Stomach (tissue), 9 donors: ENCODE measurements around the gene MRPS31. TPM values are rescaled to one million over a fixed set of nuclear protein-coding genes. Genes with fewer than 3 reads are reported as not detected.
"Not testable (repeated sequence)": the region's sequence is repeated elsewhere in the genome, so short reads cannot be mapped to it uniquely, and the experiment has no call there.

Source experiments
- DNase-seq, 2 donors: peaks; one replicate each; pipeline versions ENCODE4 v3.0.0 to v3.0.0-alpha.2; 2013 to 2019
- H3K27ac ChIP-seq, 5 donors: fragments of 200-600 bp in 4 of 5; sonication (generic) in 4 of 5; one replicate each; pipeline ENCODE4 v1.5.1; 2013 to 2019; ENCODE audit warnings: mild to moderate bottlenecking in 1 of 5, moderate library complexity in 1 of 5
- H3K27me3 ChIP-seq, 3 donors: fragments of 200-600 bp; sonication (generic); one replicate each; pipeline ENCODE4 v1.5.1; 2017 to 2019; ENCODE audit warnings: mixed run types in 1 of 3
- H3K36me3 ChIP-seq, 4 donors: fragments of 200-600 bp; sonication (generic); 1 replicate in 3 of 4; 2 replicates in 1 of 4; pipeline ENCODE4 v1.5.1; 2016 to 2019
- H3K4me1 ChIP-seq, 4 donors: fragments of 200-600 bp; sonication (generic); one replicate each; pipeline ENCODE4 v1.5.1; 2016 to 2019
- H3K4me3 ChIP-seq, 4 donors: fragments of 200-600 bp; sonication (generic) in 3 of 4; one replicate each; pipeline ENCODE4 v1.5.1; 2016 to 2019; ENCODE audit warnings: mild to moderate bottlenecking in 1 of 4
- H3K9me3 ChIP-seq, 4 donors: fragments of 200-600 bp; sonication (generic); one replicate each; pipeline ENCODE4 v1.5.1; 2016 to 2019
- CTCF ChIP-seq, 7 experiments: fragments of 450-650 bp in 4 of 7; fragments of 200-600 bp in 3 of 7; sonication (generic) in 3 of 7; IDR thresholded peaks; one replicate each; pipeline ENCODE4 v1.5.1; 2016 to 2019; ENCODE audit warnings: antibody characterized with exemption in 7 of 7, control low read depth in 2 of 7, mild to moderate bottlenecking in 1 of 7
- EP300 ChIP-seq: sonication (generic); formaldehyde crosslinking; IDR thresholded peaks from one replicate; pipeline ENCODE4 v1.6.1; 2017; ENCODE audit warnings: antibody characterized with exemption
- POLR2A ChIP-seq, 4 donors: fragments of 450-650 bp; IDR thresholded peaks; one replicate each; pipeline ENCODE4 v1.6.1; 2016; ENCODE audit warnings: antibody characterized with exemption in 4 of 4, control low read depth in 2 of 4, mild to moderate bottlenecking in 1 of 4, moderate library complexity in 1 of 4
- POLR2AphosphoS5 ChIP-seq, 3 donors: sonication (generic); formaldehyde crosslinking; IDR thresholded peaks; one replicate each; pipeline ENCODE4 v1.6.1; 2016; ENCODE audit warnings: antibody characterized with exemption in 3 of 3
- WGBS, 5 donors: extraction: QIAGEN DNeasy Blood & Tissue Kit in 3 of 5; methylation state at CpG; one replicate each; pipeline versions ENCODE4 v1.1.5 to v1.1.7; 2013 to 2018; 5-methylcytosine and 5-hydroxymethylcytosine counted together
- intact Hi-C: fragments of 100-400 bp; cut with DNase I; formaldehyde crosslinking; loops from one replicate; pipeline ENCODE4 v1.15.1; 2023; ENCODE audit warnings: low total_unique reads
- polyA plus RNA-seq, 3 donors: library from polyadenylated mRNA; stranded (reverse); fragments of 200-250 nt; gene quantifications; one replicate each; pipeline ENCODE4 v1.2.3, GENCODE V29; 2013
- total RNA-seq, 5 donors: library from RNA; depleted of rRNA; stranded (reverse); fragments of >200 nt; gene quantifications; one replicate each; pipeline versions ENCODE4 v1.1.0 to v1.2.3, GENCODE V29; 2014 to 2016
- donor health status: healthy with polysubstance abuse.
- donor health status: Bipolar disorder and iron deficiency.
- donor health status: healthy.

Gene MRPS31
- total and polyA plus RNA-seq, 8 donors: 6.2 to 43.8 (median 24.9) TPM

- TF ChIP-seq POLR2A (IDR thresholded peaks at IDR 0.05) (no peak), POLR2AphosphoS5 (IDR thresholded peaks at IDR 0.05) (no peak), CTCF (IDR thresholded peaks at IDR 0.05) (no peak), EP300 (no peak)
- DNase-seq: no peak
- H3K27me3 ChIP-seq: no peaks in the 10 kb centered on the region
- no peaks in the 10 kb centered on the region for H3K4me1 ChIP-seq
- peaks cover 10 to 85% (median 71%) of the 10 kb centered on the region in 4 donors for H3K36me3 ChIP-seq
- no peaks in the 10 kb centered on the region for H3K9me3 ChIP-seq
- H3K4me3 ChIP-seq: no peak overlapping the region
- intact Hi-C loops: no loop called here
- WGBS, 5 donors: 87 to 95% (median 90%) methylated on average over 1 of the region's 1 CpG
- no peak overlapping the region for H3K27ac ChIP-seq
Observed at GRCh38 chr13:40749327-40749726, 21.7 kb downstream of the MRPS31 start.

- DNase-seq, H3K4me1 ChIP-seq, H3K27me3 ChIP-seq, H3K27ac ChIP-seq, intact Hi-C loops, H3K9me3 ChIP-seq: not testable (repeated sequence)
- H3K4me3 ChIP-seq: peak overlapping the region in 2 of 4 donors; percentile 4 to 13
- H3K36me3 ChIP-seq: peaks cover 0 to 15% (median 8%) of the 10 kb centered on the region in 4 donors
- WGBS, 5 donors: 10 to 53% (median 32%) methylated on average over 2 to 11 of the region's 11 CpGs
Observed at GRCh38 chr13:40735232-40735548, 35.8 kb downstream of the MRPS31 start.

GRCh38 chr13:40734536-40735231, 36.3 kb downstream of the MRPS31 start:
- DNase-seq: not testable (repeated sequence)

GRCh38 chr13:40732658-40733057, 38.3 kb downstream of the MRPS31 start:
- no peak for TF ChIP-seq CTCF (IDR thresholded peaks at IDR 0.05)
- TF ChIP-seq POLR2A (IDR thresholded peaks at IDR 0.05): no peak
- TF ChIP-seq POLR2AphosphoS5 (IDR thresholded peaks at IDR 0.05): no peak
- no peak for TF ChIP-seq EP300
- intact Hi-C loops: no loop called here
- H3K4me3 ChIP-seq: no peak overlapping the region
- no peak for DNase-seq
- no peaks in the 10 kb centered on the region for H3K9me3 ChIP-seq
- H3K27ac ChIP-seq: no peak overlapping the region
- H3K4me1 ChIP-seq: no peaks in the 10 kb centered on the region
- 79 to 96% (median 88%) methylated on average over 1 of the region's 1 CpG for WGBS, 5 donors
- no peaks in the 10 kb centered on the region for H3K27me3 ChIP-seq
- H3K36me3 ChIP-seq: peaks cover 9 to 40% (median 32%) of the 10 kb centered on the region in 4 donors

More at GRCh38 chr13:40734536-40735231, 36.3 kb downstream of the MRPS31 start:
- H3K9me3 ChIP-seq, H3K4me1 ChIP-seq, H3K27ac ChIP-seq, intact Hi-C loops, H3K27me3 ChIP-seq: not testable (repeated sequence)
- WGBS, 5 donors: 53 to 74% (median 58%) methylated on average over 23 to 24 of the region's 24 CpGs
- Histone ChIP-seq H3K36me3 (peaks cover 0 to 20% (median 13%) of the 10 kb centered on the region in 4 donors), H3K4me3 (peak overlapping the region in 2 of 4 donors; percentile 4 to 13)

- peaks cover 9 to 75% (median 51%) of the 10 kb centered on the region in 4 donors for H3K36me3 ChIP-seq
- TF ChIP-seq POLR2AphosphoS5 (IDR thresholded peaks at IDR 0.05) (no peak), POLR2A (IDR thresholded peaks at IDR 0.05) (no peak)
- no peak overlapping the region for H3K4me3 ChIP-seq
- WGBS, 5 donors: 94 to 98% (median 97%) methylated on average over 6 of the region's 6 CpGs
- no peaks in the 10 kb centered on the region for H3K27me3 ChIP-seq
- H3K27ac ChIP-seq: no peak overlapping the region
- no peaks in the 10 kb centered on the region for H3K9me3 ChIP-seq
- intact Hi-C loops: no loop called here
- H3K4me1 ChIP-seq: no peaks in the 10 kb centered on the region
- no peak for DNase-seq
Observed at GRCh38 chr13:40728595-40728994, 42.4 kb downstream of the MRPS31 start.

GRCh38 chr13:40714433-40714832, 56.6 kb downstream of the MRPS31 start:
- DNase-seq, H3K27ac ChIP-seq, intact Hi-C loops, H3K4me3 ChIP-seq, H3K27me3 ChIP-seq, H3K4me1 ChIP-seq: not testable (repeated sequence)
- peaks cover 0 to 59% (median 36%) of the 10 kb centered on the region in 4 donors for H3K36me3 ChIP-seq
- WGBS, 5 donors: no CpG with 5 or more reads among the region's 1 CpG
- H3K9me3 ChIP-seq: peaks cover 4 to 39% (median 28%) of the 10 kb centered on the region in 4 donors
